Heart left ventricle (tissue), 13 donors: ENCODE measurements around the gene NCOA6.

ENCODE experiments used
- POLR2A ChIP-seq, 2 donors: fragments of 450-650 bp; IDR thresholded peaks; one replicate each; pipeline ENCODE4 v1.6.1; 2017; ENCODE audit warnings: antibody characterized with exemption in 2 of 2, mild to moderate bottlenecking in 2 of 2, moderate library complexity in 2 of 2
- TF ChIP-seq, protein P1 (sequence below), 12 donors: fragments of 200-600 bp; sonication (generic) in 4 of 12; IDR thresholded peaks; one replicate each; pipeline versions ENCODE4 v1.5.0 to v1.8.0; 2018 to 2022; ENCODE audit warnings: antibody characterized with exemption in 12 of 12, mild to moderate bottlenecking in 5 of 12
- donor health status: ischemic (EF 13 %, LVEDD 7.1; RV severe dilation, severe dysfunction).
- donor health status: DM: no; HTN: yes; CAD: no.
- donor health status: DM: no; HTN: no; CAD: no.
- donor health status: ischemic (EF 25% LVEDD 6.9; RV normal size, moderate dysfunction).
- donor health status: ischemic (EF 25% LVEDD 5.7; RV mildly dilated, moderate dysfunction).
- donor health status: ischemic (EF 35%, LVEDD 5.7; RV mildly dilated, moderate dysfunction).
- donor health status: nonischemic (EF 11% LVEDD 7.7; RV severe dilation, severe dysfunction).
- donor health status: DM: yes; HTN: yes; CAD: no.
- donor health status: PGD.
- donor health status: ischemic (EF 29% LVEDD 5.4; RV normal size, mild dysfunction).
- donor health status: nonischemic (EF 23%, LVEDD 6.1; RV moderate dilation, normal function).

DNA sequence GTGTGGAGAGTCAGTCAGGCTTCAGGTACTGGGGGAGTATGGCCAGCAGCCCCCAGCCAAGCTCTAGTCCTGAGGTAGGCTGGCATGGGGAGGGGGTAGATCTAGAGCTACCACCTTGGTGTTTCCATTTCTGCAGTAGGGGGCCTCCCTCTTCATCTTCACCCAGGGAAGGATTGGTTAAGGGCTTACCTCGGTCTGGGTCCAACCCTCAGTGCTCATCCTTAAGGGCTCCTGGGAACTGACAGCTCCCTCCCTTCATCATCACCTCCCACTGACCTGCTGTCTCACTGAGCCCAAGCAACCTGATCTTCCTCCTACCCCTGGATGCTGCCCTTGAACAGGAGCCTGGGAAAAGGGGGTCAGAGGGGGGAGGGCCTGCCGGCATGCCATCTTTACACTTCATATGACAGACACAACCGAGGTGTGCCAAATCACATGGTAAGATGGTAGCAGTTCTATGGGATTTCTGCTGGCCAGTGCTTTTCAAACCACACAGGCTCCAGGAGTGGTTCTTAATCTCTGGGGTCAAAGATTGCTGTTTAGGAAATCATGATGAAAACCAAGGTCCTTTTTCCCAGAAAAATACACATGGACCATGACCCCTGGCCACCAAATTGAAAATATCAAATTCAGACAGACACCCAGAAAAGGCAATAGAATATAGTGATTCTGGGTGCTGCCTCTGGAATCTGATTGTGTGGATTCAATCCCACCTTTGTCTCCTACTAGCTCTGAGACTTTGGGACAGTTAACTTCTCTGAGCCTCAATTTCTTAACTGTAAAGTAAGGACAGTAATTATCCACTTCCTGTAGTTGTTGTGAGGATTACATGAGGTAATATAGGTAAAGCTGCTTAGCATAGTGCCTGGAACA is 118.3 kb downstream of the NCOA6 start:
- no peak for TF ChIP-seq POLR2A (IDR thresholded peaks at IDR 0.05)
- TF ChIP-seq, protein P1, sequence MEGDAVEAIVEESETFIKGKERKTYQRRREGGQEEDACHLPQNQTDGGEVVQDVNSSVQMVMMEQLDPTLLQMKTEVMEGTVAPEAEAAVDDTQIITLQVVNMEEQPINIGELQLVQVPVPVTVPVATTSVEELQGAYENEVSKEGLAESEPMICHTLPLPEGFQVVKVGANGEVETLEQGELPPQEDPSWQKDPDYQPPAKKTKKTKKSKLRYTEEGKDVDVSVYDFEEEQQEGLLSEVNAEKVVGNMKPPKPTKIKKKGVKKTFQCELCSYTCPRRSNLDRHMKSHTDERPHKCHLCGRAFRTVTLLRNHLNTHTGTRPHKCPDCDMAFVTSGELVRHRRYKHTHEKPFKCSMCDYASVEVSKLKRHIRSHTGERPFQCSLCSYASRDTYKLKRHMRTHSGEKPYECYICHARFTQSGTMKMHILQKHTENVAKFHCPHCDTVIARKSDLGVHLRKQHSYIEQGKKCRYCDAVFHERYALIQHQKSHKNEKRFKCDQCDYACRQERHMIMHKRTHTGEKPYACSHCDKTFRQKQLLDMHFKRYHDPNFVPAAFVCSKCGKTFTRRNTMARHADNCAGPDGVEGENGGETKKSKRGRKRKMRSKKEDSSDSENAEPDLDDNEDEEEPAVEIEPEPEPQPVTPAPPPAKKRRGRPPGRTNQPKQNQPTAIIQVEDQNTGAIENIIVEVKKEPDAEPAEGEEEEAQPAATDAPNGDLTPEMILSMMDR (IDR thresholded peaks at IDR 0.05): no peak
